NCI-H2107 (cell line): ENCODE data around the gene WDR35.
"Not testable (repeated sequence)": the region's sequence is repeated elsewhere in the genome, so short reads cannot be mapped to it uniquely, and the experiment has no call there.

Experiments used
- DNase-seq: peaks from one replicate; lab custom pipeline; 2025; lab: John Stamatoyannopoulos, UW

Gene WDR35

GRCh38 chr2:19893520-19894133, 96.3 kb downstream of the WDR35 start:
- DNase-seq, result no peak

DNA sequence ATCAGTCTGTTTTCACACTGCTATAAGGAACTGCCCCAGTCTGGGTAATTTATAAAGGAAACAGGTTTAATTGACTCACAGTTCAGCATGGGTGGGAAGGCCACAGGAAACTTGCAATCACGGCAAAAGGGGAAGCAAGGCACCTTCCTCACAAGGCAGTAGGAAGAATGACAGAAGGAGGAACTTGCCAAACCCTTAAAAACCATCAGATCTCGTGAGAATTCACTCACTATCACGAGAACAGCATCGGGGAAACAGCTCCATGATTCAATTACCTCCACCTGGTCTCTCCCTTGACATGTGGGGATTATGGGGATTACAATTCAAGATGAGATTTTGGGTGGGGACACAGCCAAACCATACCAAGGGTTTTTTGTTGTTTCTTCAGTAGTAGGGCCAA, 97.9 kb downstream of the WDR35 start:
- DNase-seq, result not testable (repeated sequence)

- no peak for DNase-seq
These were observed 99.8 kb downstream of the WDR35 start for GRCh38 chr2:19890104-19890503.

GRCh38 chr2:19888831-19889230, 101.1 kb downstream of the WDR35 start:
- no peak for DNase-seq

GRCh38 chr2:19887510-19887909, 102.4 kb downstream of the WDR35 start:
- no peak for DNase-seq

- DNase-seq, result no peak
These were observed 103.6 kb downstream of the WDR35 start for GRCh38 chr2:19886261-19886660.

GRCh38 chr2:19885791-19886190, 104.1 kb downstream of the WDR35 start:
- DNase-seq, result no peak

GRCh38 chr2:19883971-19884720, 105.8 kb downstream of the WDR35 start:
- DNase-seq, result no peak

DNA sequence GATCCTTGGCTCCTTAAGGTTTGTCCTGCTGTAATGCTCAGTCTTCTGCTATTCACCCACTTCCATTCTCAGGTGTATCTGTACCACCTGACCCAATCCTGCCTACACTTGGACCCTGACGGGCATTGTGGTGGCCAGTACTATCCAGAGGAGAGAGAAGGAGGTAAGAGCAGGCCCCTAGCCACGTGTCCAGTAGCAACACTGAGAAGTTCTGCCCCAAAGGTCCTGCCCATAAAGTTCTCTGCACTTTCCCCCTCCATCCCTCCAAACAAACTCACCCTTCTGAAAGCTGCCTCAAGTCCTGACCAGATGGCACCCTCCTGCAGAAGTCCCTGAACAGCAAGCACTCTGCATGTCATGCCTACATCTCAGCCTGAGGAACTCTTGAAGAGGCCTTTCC, 106.4 kb downstream of the WDR35 start:
- DNase-seq, result no peak

- no peak for DNase-seq
These were observed 107.6 kb downstream of the WDR35 start for GRCh38 chr2:19882286-19882685.

GRCh38 chr2:19881908-19882265, 108.0 kb downstream of the WDR35 start:
- DNase-seq, result no peak

GRCh38 chr2:19881221-19881907, 108.5 kb downstream of the WDR35 start:
- DNase-seq, result no peak

GRCh38 chr2:19880191-19880590, 109.7 kb downstream of the WDR35 start:
- not testable (repeated sequence) for DNase-seq

- no peak for DNase-seq
These were observed 110.8 kb downstream of the WDR35 start for GRCh38 chr2:19879120-19879519.

DNA sequence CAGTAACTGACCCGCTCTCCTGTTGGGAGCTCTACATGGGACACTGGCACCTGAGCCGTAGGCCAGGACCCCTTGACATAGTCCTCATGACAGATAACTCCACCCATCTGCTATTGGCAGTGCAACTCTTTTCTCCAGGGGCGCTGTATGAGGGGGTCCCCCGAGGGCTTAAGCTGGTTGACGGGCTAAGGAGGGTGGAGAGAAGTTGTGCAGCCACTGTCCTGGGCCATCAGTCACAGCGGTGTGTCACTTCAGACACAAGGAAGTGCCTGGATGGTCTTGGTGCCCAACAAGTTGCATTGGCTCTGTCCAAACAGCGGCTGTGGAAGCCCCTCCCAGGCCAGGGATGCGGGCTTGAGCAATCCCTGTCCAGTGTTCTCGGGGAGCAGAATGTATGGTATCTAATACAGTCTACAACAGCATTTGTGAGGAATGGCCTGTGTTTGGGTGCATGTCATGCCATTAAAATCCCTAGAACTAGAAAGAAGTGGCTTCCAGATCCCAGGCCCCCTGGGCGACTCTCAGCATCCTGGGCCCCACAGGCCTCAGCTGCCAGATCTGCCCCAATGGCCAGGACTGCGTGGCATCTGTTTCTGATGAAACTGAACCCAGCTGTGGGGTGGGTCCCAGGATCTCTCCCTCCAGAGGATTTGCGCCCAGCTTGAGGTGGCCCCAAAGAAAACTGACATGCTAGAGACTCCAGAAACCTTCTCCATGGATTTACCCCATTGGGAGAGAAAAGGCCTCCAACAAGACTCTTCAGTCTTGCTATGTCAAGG, 111.4 kb downstream of the WDR35 start:
- DNase-seq, result no peak

DNA sequence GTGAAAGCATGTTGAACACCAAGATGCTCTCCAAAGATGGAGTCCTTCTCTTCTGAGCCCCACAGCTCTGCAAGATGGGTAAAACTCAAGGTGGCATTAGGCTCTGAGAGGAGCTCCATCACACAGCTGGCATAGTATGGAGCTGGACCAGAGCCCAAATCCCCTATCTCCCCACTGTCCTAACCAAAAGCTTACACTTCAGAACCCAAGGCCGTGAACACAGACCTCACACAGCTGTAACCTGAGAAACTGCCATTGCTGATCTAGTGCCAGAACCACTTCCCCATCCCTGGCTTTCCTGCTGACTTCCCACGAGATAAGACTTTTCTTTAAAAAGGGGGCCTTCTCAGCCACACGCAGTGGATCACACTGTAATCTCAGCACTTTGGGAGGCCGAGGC, 113.2 kb downstream of the WDR35 start:
- no peak for DNase-seq

DNA sequence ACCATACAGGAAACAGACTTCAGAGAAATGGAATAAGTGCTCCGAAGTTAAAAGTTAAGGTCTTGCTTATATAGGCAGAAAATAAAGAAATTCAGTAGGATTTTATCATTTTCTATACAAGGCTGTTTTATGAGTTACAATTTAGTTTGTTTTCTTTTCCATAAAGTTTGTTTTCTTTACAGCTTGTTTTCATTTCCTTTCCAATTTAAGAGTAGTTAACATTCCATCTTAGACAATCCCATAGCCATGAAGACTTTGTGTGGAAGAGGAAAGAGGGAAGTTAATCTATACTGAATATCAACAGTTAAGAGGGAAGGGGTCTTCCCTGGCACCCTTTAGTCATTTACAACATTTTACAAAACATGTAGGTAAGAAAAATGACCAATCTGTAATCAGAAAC, 114.6 kb downstream of the WDR35 start:
- DNase-seq, result no peak

- DNase-seq, result no peak
These were observed 115.2 kb downstream of the WDR35 start for GRCh38 chr2:19874726-19875125.

DNA sequence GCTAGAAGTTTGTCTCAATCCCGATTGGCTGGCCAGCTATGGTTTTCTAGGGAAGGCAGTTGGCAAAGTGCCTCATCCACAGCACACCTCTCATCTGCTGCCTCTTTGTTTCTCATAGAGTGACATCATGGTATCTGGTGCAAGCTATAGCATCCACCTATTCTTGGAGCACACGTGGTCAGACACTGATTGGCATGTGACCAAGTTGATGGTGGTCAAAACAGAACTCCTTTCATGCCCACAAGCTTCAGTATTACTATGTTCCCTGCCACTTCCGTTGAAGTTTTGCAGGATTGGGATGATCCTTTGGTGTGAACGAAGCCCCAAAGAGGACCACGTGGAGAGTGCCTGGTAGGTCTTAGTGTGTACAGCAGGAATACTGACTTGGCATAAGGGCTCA, 116.9 kb downstream of the WDR35 start:
- DNase-seq, result no peak

DNA sequence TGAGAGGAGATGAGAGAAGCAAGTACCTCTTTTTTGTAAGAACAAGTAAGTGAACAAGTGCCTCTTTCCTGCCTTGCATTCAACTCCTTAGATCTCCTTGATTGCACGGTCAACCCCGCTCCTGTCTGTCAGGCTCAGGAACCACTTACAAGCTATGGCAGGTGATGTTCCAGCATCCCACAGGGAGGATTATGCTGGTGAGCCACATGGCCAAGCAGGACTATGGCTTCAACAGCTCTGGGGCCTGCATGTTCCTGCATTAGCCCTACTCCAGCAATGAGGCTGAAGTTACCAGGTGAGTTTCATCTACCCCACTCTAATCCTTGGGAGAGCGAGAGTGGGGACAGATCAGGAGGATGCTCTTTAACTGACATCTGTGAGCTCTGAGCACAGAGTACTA, 117.6 kb downstream of the WDR35 start:
- no peak for DNase-seq

DNA sequence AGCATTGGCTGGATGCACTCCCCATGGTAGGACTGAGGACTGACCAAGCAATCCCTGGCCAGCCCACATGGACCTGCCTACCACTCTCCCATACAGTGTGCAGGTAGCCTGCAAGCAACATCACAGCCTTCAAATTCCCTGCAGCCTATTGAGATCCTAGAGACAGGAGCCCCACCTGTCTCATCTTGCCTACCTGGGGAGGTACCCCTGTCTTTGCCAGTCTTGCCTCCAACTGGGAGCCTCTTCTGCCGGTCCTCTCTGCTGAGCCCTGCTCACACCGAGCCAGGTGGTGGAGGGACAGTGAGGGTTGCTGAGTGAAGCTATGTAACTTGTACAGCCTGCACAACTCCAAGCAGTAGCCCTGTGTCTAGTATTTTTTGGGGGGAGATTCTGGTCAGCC, 118.1 kb downstream of the WDR35 start:
- DNase-seq, result no peak

GRCh38 chr2:19870792-19871191, 119.1 kb downstream of the WDR35 start:
- DNase-seq, result no peak
